SK-N-SH (cell line): ENCODE measurements around the gene STEAP3. TPM values are rescaled to one million over a fixed set of nuclear protein-coding genes. Genes with fewer than 3 reads are reported as not detected.

Source experiments
- CTCF ChIA-PET: fragments of 300-600, 350-600 bp; formaldehyde crosslinking; extraction: SDS; loops from one replicate; lab custom pipeline; 2021; lab: Yijun Ruan, JAX
- POLR2A ChIA-PET: fragments of 350-600 bp; sonication (Branson Sonifier 250); formaldehyde crosslinking; extraction: SDS; loops from one replicate; lab custom pipeline; 2020; ENCODE audit warnings: antibody characterized with exemption, inconsistent platforms; lab: Yijun Ruan, JAX
- DNase-seq: peaks from one replicate; pipeline ENCODE4 v3.0.0; 2012
- H2AFZ ChIP-seq: fragments of 200-600 bp; sonication (generic); 2 replicates; pipeline ENCODE4 v1.8.1; 2016; ENCODE audit warnings: antibody characterized with exemption, mild to moderate bottlenecking, low read depth
- H3F3A ChIP-seq: fragments of 200-600 bp; sonication (generic); replicated peaks from 2 replicates; pipeline ENCODE3; 2016; ENCODE audit warnings: antibody characterized with exemption, mild to moderate bottlenecking; ENCODE audit not compliant: insufficient read depth
- H3K27ac ChIP-seq, 2 experiments: fragments of 200-500 bp in 1 of 2; fragments of 200-600 bp in 1 of 2; sonication (Bioruptor generic) in 1 of 2; sonication (generic), shearing (Covaris generic) in 1 of 2; 2 replicates each; pipeline versions ENCODE4 v1.5.1 to v1.6.1; 2014 to 2016; ENCODE audit warnings: low read depth in 2 of 2, inconsistent platforms in 1 of 2, low read length in 1 of 2, mild to moderate bottlenecking in 1 of 2, mixed read lengths in 1 of 2
- H3K27me3 ChIP-seq: fragments of 200-600 bp; sonication (generic), shearing (Covaris generic); 2 replicates; pipeline ENCODE4 v1.6.1; 2016; ENCODE audit warnings: mixed run types; ENCODE audit not compliant: insufficient read depth
- H3K36me3 ChIP-seq, 2 experiments: fragments of 200-500 bp in 1 of 2; fragments of 200-600 bp in 1 of 2; sonication (Bioruptor generic) in 1 of 2; sonication (generic) in 1 of 2; replicated peaks in 1 of 2; 2 replicates each; pipeline versions ENCODE3 to v1.5.1; 2014 to 2016; ENCODE audit warnings: low read length in 1 of 2, mild to moderate bottlenecking in 1 of 2; ENCODE audit not compliant: insufficient read depth in 2 of 2, control insufficient read depth in 1 of 2
- H3K4me1 ChIP-seq, 2 experiments: fragments of 200-500 bp in 1 of 2; fragments of 200-600 bp in 1 of 2; sonication (Bioruptor generic) in 1 of 2; sonication (generic), shearing (Covaris generic) in 1 of 2; 2 replicates each; pipeline versions ENCODE4 v1.5.1 to v1.6.1; 2014 to 2016; ENCODE audit warnings: low read depth in 1 of 2, low read length in 1 of 2, mixed run types in 1 of 2; ENCODE audit not compliant: insufficient read depth in 2 of 2, control insufficient read depth in 1 of 2
- H3K4me2 ChIP-seq: fragments of 200-600 bp; sonication (generic), shearing (Covaris generic); 2 replicates; pipeline ENCODE4 v1.6.1; 2017; ENCODE audit warnings: mixed run types
- H3K4me3 ChIP-seq, 2 experiments: fragments of 200-500 bp in 1 of 2; fragments of 200-600 bp in 1 of 2; sonication (Bioruptor generic) in 1 of 2; sonication (generic), shearing (Covaris generic) in 1 of 2; 2 replicates each; pipeline versions ENCODE4 v1.5.1 to v1.8.1; 2014 to 2016; ENCODE audit warnings: low read depth in 2 of 2, inconsistent platforms in 1 of 2, low read length in 1 of 2, mild to moderate bottlenecking in 1 of 2, mixed read lengths in 1 of 2, moderate library complexity in 1 of 2
- H3K79me2 ChIP-seq: fragments of 200-600 bp; sonication (generic); 2 replicates; pipeline ENCODE4 v1.8.1; 2017; ENCODE audit warnings: mild to moderate bottlenecking; ENCODE audit not compliant: insufficient read depth
- H3K9ac ChIP-seq: fragments of 200-600 bp; sonication (generic); 2 replicates; pipeline ENCODE4 v1.6.1; 2017; ENCODE audit warnings: mixed run types
- H3K9me2 ChIP-seq: fragments of 200-600 bp; sonication (generic); 2 replicates; pipeline ENCODE4 v1.6.1; 2017; ENCODE audit warnings: mixed run types
- H3K9me3 ChIP-seq: fragments of 200-600 bp; sonication (generic); 2 replicates; pipeline ENCODE4 v1.6.1; 2017; ENCODE audit warnings: mixed run types, mild to moderate bottlenecking, moderate library complexity
- H4K20me1 ChIP-seq: fragments of 200-600 bp; sonication (generic); 2 replicates; pipeline ENCODE4 v1.6.1; 2017; ENCODE audit warnings: mild to moderate bottlenecking, mixed run types; ENCODE audit not compliant: insufficient read depth
- CHD2 ChIP-seq: fragments of 150-350 bp; IDR thresholded peaks from 2 replicates; pipeline ENCODE4 v1.6.1; 2018; ENCODE audit warnings: low read length; ENCODE audit not compliant: partially characterized antibody
- CTCF ChIP-seq: fragments of 200-600 bp; sonication (generic); IDR thresholded peaks from 2 replicates; pipeline ENCODE4 v1.6.1; 2017; ENCODE audit warnings: antibody characterized with exemption, mild to moderate bottlenecking, moderate library complexity
- ELF1 ChIP-seq: IDR thresholded peaks from 2 replicates; pipeline ENCODE4 v1.4.0; 2012
- EP300 ChIP-seq, 2 experiments: IDR thresholded peaks; 2 replicates each; pipeline versions ENCODE4 v1.4.0 to v1.6.1; 2012; ENCODE audit warnings: borderline replicate concordance in 1 of 2, low read depth in 1 of 2, low read length in 1 of 2
- EZH2phosphoT487 ChIP-seq: fragments of 200-600 bp; sonication (generic); IDR thresholded peaks from 2 replicates; pipeline ENCODE4 v1.6.1; 2017; ENCODE audit warnings: low read depth, mixed run types, mild to moderate bottlenecking, antibody characterized with exemption, moderate library complexity, borderline replicate concordance
- GABPA ChIP-seq: IDR thresholded peaks from 2 replicates; pipeline ENCODE4 v1.4.0; 2012; ENCODE audit warnings: low read depth, mild to moderate bottlenecking
- IRF3 ChIP-seq: fragments of 150-350 bp; IDR thresholded peaks from 2 replicates; pipeline ENCODE4 v1.6.1; 2016; ENCODE audit warnings: mild to moderate bottlenecking, low read depth, low read length
- JUND ChIP-seq: IDR thresholded peaks from 2 replicates; pipeline ENCODE4 v1.4.0; 2012
- MAX ChIP-seq: IDR thresholded peaks from 2 replicates; pipeline ENCODE4 v1.4.0; 2012; ENCODE audit warnings: low read depth
- MEF2A ChIP-seq: IDR thresholded peaks from 2 replicates; pipeline ENCODE4 v1.4.0; 2012; ENCODE audit warnings: low read depth, borderline replicate concordance
- NRF1 ChIP-seq: IDR thresholded peaks from 2 replicates; pipeline ENCODE4 v1.6.1; 2012; ENCODE audit warnings: low read depth, mild to moderate bottlenecking, low read length
- PBX3 ChIP-seq: IDR thresholded peaks from 2 replicates; pipeline ENCODE4; 2012
- POLR2AphosphoS5 ChIP-seq: IDR thresholded peaks from 2 replicates; pipeline ENCODE4 v1.6.1; 2012; ENCODE audit warnings: low read depth, low read length
- RAD21 ChIP-seq: IDR thresholded peaks from 2 replicates; pipeline ENCODE4 v1.6.1; 2012; ENCODE audit warnings: mild to moderate bottlenecking, low read length
- REST ChIP-seq: IDR thresholded peaks from 2 replicates; pipeline ENCODE4 v1.6.1; 2012; ENCODE audit warnings: mild to moderate bottlenecking, low read depth, low read length, moderate library complexity
- RXRA ChIP-seq: IDR thresholded peaks from 2 replicates; pipeline ENCODE4 v1.4.0; 2012; ENCODE audit warnings: low read depth, mild to moderate bottlenecking, borderline replicate concordance
- SIN3A ChIP-seq: IDR thresholded peaks from 2 replicates; pipeline ENCODE4 v1.6.1; 2012; ENCODE audit warnings: low read depth, mild to moderate bottlenecking, low read length, moderate library complexity, borderline replicate concordance
- USF2 ChIP-seq: fragments of 150-350 bp; IDR thresholded peaks from 2 replicates; pipeline ENCODE4 v1.6.1; 2017; ENCODE audit warnings: antibody characterized with exemption, low read length, low read depth, borderline replicate concordance
- YY1 ChIP-seq: IDR thresholded peaks from 2 replicates; pipeline ENCODE4 v1.4.0; 2012; ENCODE audit warnings: low read depth, mild to moderate bottlenecking
- ZBTB33 ChIP-seq: IDR thresholded peaks from 2 replicates; pipeline ENCODE4 v1.4.0; 2012; ENCODE audit warnings: low read depth, borderline replicate concordance
- WGBS: methylation state at CpG from one replicate; pipeline ENCODE4 v1.1.6; 2017; ENCODE audit warnings: low lambda C conversion rate; 5-methylcytosine and 5-hydroxymethylcytosine counted together
- polyA plus RNA-seq, 3 experiments: library from polyadenylated mRNA; depleted of rRNA; stranded (reverse); fragments of >200 nt; gene quantifications; 2 replicates each; pipeline ENCODE4 v1.2.3, GENCODE V29; 2012

STEAP3 gene
- polyA plus RNA-seq (2012; rRNA removed), result 30.6 and 34.3 TPM in 2 replicates
- polyA plus RNA-seq (2012; cell fraction: cytosol; rRNA removed), result 14.6 and 22.5 TPM in 2 replicates
- polyA plus RNA-seq (2012; cell fraction: nucleus; rRNA removed), result 41.1 and 47.5 TPM in 2 replicates

GRCh38 chr2:119223521-119224390 is at the start of gene STEAP3:
STEAP3 (plus strand) TSS chr2:119223834; CDS start chr2:119231013, 7,179 bp downstream.
- peaks cover 5 to 16% of the 10 kb centered on the region in 2 experiments; a peak in 2 of 4 replicates for H3K4me1 ChIP-seq
- no peaks in the 10 kb centered on the region for H3K27me3 ChIP-seq
- peak within 1 kb of the TSS; percentile 69 to 75 for H3K4me3 ChIP-seq
- H3K4me2 ChIP-seq, result peak within 1 kb of the TSS; percentile 95
- H3K79me2 ChIP-seq, result no peaks in the 10 kb centered on the region
- no peaks in the 10 kb centered on the region for H3K9me3 ChIP-seq
- H2AFZ ChIP-seq, result peak within 1 kb of the TSS; percentile 88; the same call in 1 of the 2 replicates
- H3F3A ChIP-seq, result no peaks in the 10 kb centered on the region
- no peaks in the 10 kb centered on the region for H3K36me3 ChIP-seq
- peak within 1 kb of the TSS; percentile 62 for H3K9ac ChIP-seq
- CTCF ChIA-PET, result interaction anchor here (0.7 to 2.8 kb wide), 2 partner anchors 41 to 67 kb away, joined by 3 to 7 read pairs; no protein-coding TSS in a partner anchor
- WGBS, result 4% methylated on average over 8 of the region's 89 CpGs
- no peak within 1 kb of the TSS; a peak in 1 of 4 replicates for H3K27ac ChIP-seq
- POLR2A ChIA-PET, result no interaction called here
- DNase-seq, result peak; percentile 93
- H3K9me2 ChIP-seq, result no peaks in the 10 kb centered on the region
- H4K20me1 ChIP-seq, result no peaks in the 10 kb centered on the region
- TF ChIP-seq MAX, result peak; percentile 26; the same call in 1 of the 2 replicates
- no peak for TF ChIP-seq CTCF
- TF ChIP-seq EZH2phosphoT487, result no peak
- no peak for TF ChIP-seq NRF1
- no peak for TF ChIP-seq ELF1
- TF ChIP-seq SIN3A, result no peak
- no peak for TF ChIP-seq ZBTB33
- TF ChIP-seq CHD2, result no peak
- TF ChIP-seq USF2, result no peak
- no peak for TF ChIP-seq YY1
- TF ChIP-seq RAD21, result no peak
- TF ChIP-seq EP300 (IDR thresholded peaks at IDR 0.05; ENCODE audit: borderline replicate concordance in 1 of 2, low read depth in 1 of 2, low read length in 1 of 2), result no peak
- no peak for TF ChIP-seq REST
- TF ChIP-seq IRF3, result no peak
- TF ChIP-seq GABPA, result no peak
- TF ChIP-seq PBX3, result no peak
- no peak for TF ChIP-seq JUND
- TF ChIP-seq RXRA, result no peak
- no peak for TF ChIP-seq MEF2A
- TF ChIP-seq POLR2AphosphoS5, result no peak
